ENCODE results near the gene TOPBP1.

The TOPBP1 gene

DNA sequence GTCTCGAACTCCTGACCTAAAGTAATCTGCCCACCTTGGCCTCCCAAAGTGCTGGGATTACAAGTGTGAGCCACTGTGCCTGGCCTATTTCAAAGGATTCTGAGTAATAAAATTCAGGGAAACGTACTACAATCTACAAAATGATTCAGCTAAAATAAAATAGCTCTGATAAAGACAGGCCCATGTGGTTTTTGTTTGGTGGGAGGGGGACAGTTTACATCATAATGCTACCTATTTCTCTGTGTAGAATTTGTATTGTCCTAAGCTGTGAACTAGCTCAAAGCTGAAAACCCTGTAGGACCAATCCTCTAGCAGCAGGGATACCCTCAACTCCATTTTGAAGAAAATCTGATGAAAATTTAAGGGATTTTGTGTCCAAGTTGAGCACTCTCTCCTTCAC lies 62.5 kb downstream of the TOPBP1 start:
- no peaks in the 10 kb centered on the region for H3K27me3 ChIP-seq (ENCODE audit: insufficient read depth, poor library complexity, severe bottlenecking)
- no peak overlapping the region for H3K27ac ChIP-seq (replicated peaks)
- no peak for DNase-seq (ENCODE audit: low read depth in 1 of 2, low spot score in 1 of 2)
- TF ChIP-seq, protein P1, sequence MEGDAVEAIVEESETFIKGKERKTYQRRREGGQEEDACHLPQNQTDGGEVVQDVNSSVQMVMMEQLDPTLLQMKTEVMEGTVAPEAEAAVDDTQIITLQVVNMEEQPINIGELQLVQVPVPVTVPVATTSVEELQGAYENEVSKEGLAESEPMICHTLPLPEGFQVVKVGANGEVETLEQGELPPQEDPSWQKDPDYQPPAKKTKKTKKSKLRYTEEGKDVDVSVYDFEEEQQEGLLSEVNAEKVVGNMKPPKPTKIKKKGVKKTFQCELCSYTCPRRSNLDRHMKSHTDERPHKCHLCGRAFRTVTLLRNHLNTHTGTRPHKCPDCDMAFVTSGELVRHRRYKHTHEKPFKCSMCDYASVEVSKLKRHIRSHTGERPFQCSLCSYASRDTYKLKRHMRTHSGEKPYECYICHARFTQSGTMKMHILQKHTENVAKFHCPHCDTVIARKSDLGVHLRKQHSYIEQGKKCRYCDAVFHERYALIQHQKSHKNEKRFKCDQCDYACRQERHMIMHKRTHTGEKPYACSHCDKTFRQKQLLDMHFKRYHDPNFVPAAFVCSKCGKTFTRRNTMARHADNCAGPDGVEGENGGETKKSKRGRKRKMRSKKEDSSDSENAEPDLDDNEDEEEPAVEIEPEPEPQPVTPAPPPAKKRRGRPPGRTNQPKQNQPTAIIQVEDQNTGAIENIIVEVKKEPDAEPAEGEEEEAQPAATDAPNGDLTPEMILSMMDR (IDR thresholded peaks at IDR 0.05; ENCODE audit: insufficient read depth, low read length): no peak
- no peak for TF ChIP-seq SPI1 (IDR thresholded peaks at IDR 0.05; ENCODE audit: borderline replicate concordance, low read depth)
- H3K4me3 ChIP-seq (replicated peaks; ENCODE audit: insufficient read depth, low read length): no peak overlapping the region

GRCh38 chr3:133598405-133598804 lies 63.3 kb downstream of the TOPBP1 start:
- H3K27ac ChIP-seq (replicated peaks): no peak overlapping the region
- no peak for DNase-seq (ENCODE audit: low read depth in 1 of 2, low spot score in 1 of 2)
- no peak for TF ChIP-seq POLR2AphosphoS5 (IDR thresholded peaks at IDR 0.05; ENCODE audit: low read depth)
- no peak for TF ChIP-seq REST (IDR thresholded peaks at IDR 0.05; ENCODE audit: insufficient replicate concordance, low read depth)
- no peak for TF ChIP-seq GABPA (IDR thresholded peaks at IDR 0.05; ENCODE audit: low read depth)
- TF ChIP-seq, protein P1 (IDR thresholded peaks at IDR 0.05; ENCODE audit: insufficient read depth, low read length): no peak
- TF ChIP-seq SPI1 (IDR thresholded peaks at IDR 0.05; ENCODE audit: borderline replicate concordance, low read depth): no peak
- H3K4me3 ChIP-seq (replicated peaks; ENCODE audit: insufficient read depth, low read length): no peak overlapping the region
- H3K27me3 ChIP-seq (ENCODE audit: insufficient read depth, poor library complexity, severe bottlenecking): no peaks in the 10 kb centered on the region

DNA sequence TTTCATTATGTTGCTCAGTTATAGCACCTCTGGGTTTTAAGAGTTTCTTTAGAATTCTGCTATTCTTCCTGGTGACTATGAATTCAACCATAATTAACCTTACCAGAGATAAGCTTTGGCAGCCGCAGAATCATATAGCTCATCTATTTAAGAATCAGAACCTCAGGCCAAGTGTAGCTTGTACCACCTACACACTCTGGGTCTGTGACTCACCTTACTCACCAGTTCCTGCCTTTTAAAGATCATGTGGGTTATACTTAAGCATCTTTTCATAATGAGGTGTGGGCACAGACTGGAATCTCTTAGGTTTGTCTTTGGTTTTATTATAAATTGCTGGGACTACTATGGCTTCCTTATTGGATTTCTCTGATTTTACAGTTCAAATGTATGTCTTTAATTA lies 66.4 kb downstream of the TOPBP1 start:
- Histone ChIP-seq H3K27ac (replicated peaks) (no peak overlapping the region), H3K27me3 (ENCODE audit: insufficient read depth, poor library complexity, severe bottlenecking) (no peaks in the 10 kb centered on the region), H3K4me3 (replicated peaks; ENCODE audit: insufficient read depth, low read length) (no peak overlapping the region)
- TF ChIP-seq GABPA (IDR thresholded peaks at IDR 0.05; ENCODE audit: low read depth) (no peak), SPI1 (IDR thresholded peaks at IDR 0.05; ENCODE audit: borderline replicate concordance, low read depth) (no peak), REST (IDR thresholded peaks at IDR 0.05; ENCODE audit: insufficient replicate concordance, low read depth) (no peak), POLR2AphosphoS5 (IDR thresholded peaks at IDR 0.05; ENCODE audit: low read depth) (no peak)
- TF ChIP-seq, protein P1 (IDR thresholded peaks at IDR 0.05; ENCODE audit: insufficient read depth, low read length): no peak
- no peak for DNase-seq (ENCODE audit: low read depth in 1 of 2, low spot score in 1 of 2)

DNA sequence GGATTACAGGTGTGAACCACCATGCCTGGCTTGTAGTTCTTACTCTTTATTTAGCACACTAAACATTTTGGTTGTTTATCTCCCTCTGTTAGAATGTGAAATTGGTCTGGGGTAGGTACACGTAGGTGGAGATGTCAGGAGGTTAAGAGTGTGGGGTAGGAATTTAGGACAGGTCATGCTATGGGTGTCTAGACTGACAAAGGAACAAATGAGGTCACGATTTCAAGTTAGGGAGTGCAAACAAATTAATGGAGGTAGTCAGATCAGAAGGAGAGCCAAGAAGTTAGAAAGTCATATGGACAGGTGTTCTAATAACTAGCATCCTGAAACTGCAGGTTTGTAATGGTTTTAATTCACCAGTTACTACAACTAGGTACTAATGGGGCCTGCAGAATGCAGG lies 68.5 kb downstream of the TOPBP1 start:
- no peaks in the 10 kb centered on the region for H3K27me3 ChIP-seq (ENCODE audit: insufficient read depth, poor library complexity, severe bottlenecking)
- no peak for DNase-seq (ENCODE audit: low read depth in 1 of 2, low spot score in 1 of 2)
- H3K4me3 ChIP-seq (replicated peaks; ENCODE audit: insufficient read depth, low read length): no peak overlapping the region
- TF ChIP-seq SPI1 (IDR thresholded peaks at IDR 0.05; ENCODE audit: borderline replicate concordance, low read depth): no peak
- TF ChIP-seq REST (IDR thresholded peaks at IDR 0.05; ENCODE audit: insufficient replicate concordance, low read depth): no peak
- TF ChIP-seq POLR2AphosphoS5 (IDR thresholded peaks at IDR 0.05; ENCODE audit: low read depth): no peak
- H3K27ac ChIP-seq (replicated peaks): no peak overlapping the region
